H1 (cell line): Measurements from ENCODE around the gene BBS9. TPM values are rescaled to one million over a fixed set of nuclear protein-coding genes. Genes with fewer than 3 reads are reported as not detected.

Experiments used
- CTCF ChIA-PET: fragments of 300-600 bp; sonication (Branson Sonifier 250); formaldehyde crosslinking; loops from one replicate; lab custom pipeline; 2021; ENCODE audit not compliant: partially characterized antibody; lab: Charles Lee
- POLR2A ChIA-PET: fragments of 300-600 bp; sonication (Branson Sonifier 250); formaldehyde crosslinking; loops from one replicate; lab custom pipeline; 2021; ENCODE audit warnings: inconsistent platforms; ENCODE audit not compliant: partially characterized antibody; lab: Charles Lee
- DNase-seq, 2 experiments: peaks; one replicate each; pipeline versions ENCODE4 v3.0.0 to v3.0.0-alpha.2; 2010 to 2022; ENCODE audit warnings: low spot score in 2 of 2, low read depth in 1 of 2, mixed read lengths in 1 of 2
- FAIRE-seq: peaks from 2 replicates; lab custom pipeline; 2011; peaks lifted over from hg19 to GRCh38; lab: Jason Lieb, UNC
- H2AFZ ChIP-seq: 2 replicates; pipeline ENCODE4 v1.8.1; 2012; ENCODE audit warnings: low read length, inconsistent platforms
- H2AK5ac ChIP-seq: 2 replicates; pipeline ENCODE4 v1.6.1; 2013; ENCODE audit warnings: low read depth, low read length
- H2BK120ac ChIP-seq: replicated peaks from 2 replicates; pipeline ENCODE3; 2013; ENCODE audit warnings: low read depth, low read length, inconsistent platforms
- H2BK12ac ChIP-seq: 2 replicates; pipeline ENCODE4 v1.6.1; 2013; ENCODE audit warnings: low read depth, low read length
- H2BK15ac ChIP-seq: 2 replicates; pipeline ENCODE4 v1.6.1; 2013; ENCODE audit warnings: low read length
- H2BK20ac ChIP-seq: 2 replicates; pipeline ENCODE4 v1.6.1; 2013; ENCODE audit warnings: low read length
- H2BK5ac ChIP-seq: 2 replicates; pipeline ENCODE4 v1.6.1; 2013; ENCODE audit warnings: low read depth, low read length
- H3K14ac ChIP-seq: 2 replicates; pipeline ENCODE4 v1.6.1; 2013; ENCODE audit warnings: inconsistent platforms; ENCODE audit not compliant: insufficient read length
- H3K18ac ChIP-seq: 2 replicates; pipeline ENCODE4 v1.6.1; 2013; ENCODE audit warnings: low read length; ENCODE audit errors: extremely low read depth
- H3K23ac ChIP-seq: 2 replicates; pipeline ENCODE4 v1.6.1; 2013; ENCODE audit warnings: inconsistent platforms; ENCODE audit not compliant: insufficient read length
- H3K23me2 ChIP-seq: 2 replicates; pipeline ENCODE4 v1.6.1; 2013; ENCODE audit warnings: low read depth, low read length
- H3K27ac ChIP-seq: 2 replicates; pipeline ENCODE4 v1.6.1; 2011; ENCODE audit warnings: low read depth, low read length, inconsistent platforms
- H3K27me3 ChIP-seq, 4 experiments: replicated peaks in 1 of 4; 1 replicate in 1 of 4; 2 replicates in 3 of 4; pipeline versions ENCODE4 v1.6.1 to v1.8.1; 2011 to 2013; ENCODE audit warnings: low read length in 3 of 4, mild to moderate bottlenecking in 3 of 4, inconsistent platforms in 2 of 4, mixed read lengths in 2 of 4, moderate library complexity in 1 of 4; ENCODE audit not compliant: control insufficient read depth in 3 of 4, insufficient read depth in 3 of 4; ENCODE audit errors: extremely low read depth in 1 of 4
- H3K36me3 ChIP-seq, 4 experiments: 2 replicates each; pipeline versions ENCODE4 v1.6.1 to v1.8.1; 2011 to 2013; ENCODE audit warnings: mild to moderate bottlenecking in 4 of 4, low read length in 3 of 4, moderate library complexity in 2 of 4, control low read depth in 1 of 4, inconsistent platforms in 1 of 4; ENCODE audit not compliant: insufficient read depth in 4 of 4, control insufficient read depth in 2 of 4
- H3K4ac ChIP-seq: replicated peaks from 2 replicates; pipeline ENCODE3; 2013; ENCODE audit warnings: low read length, low read depth, mixed read lengths, inconsistent platforms; ENCODE audit not compliant: insufficient read length
- H3K4me1 ChIP-seq, 4 experiments: replicated peaks in 1 of 4; 1 replicate in 1 of 4; 2 replicates in 3 of 4; pipeline versions ENCODE4 v1.6.1 to v1.8.1; 2011 to 2013; ENCODE audit warnings: low read length in 3 of 4, inconsistent platforms in 2 of 4, mixed read lengths in 1 of 4; ENCODE audit not compliant: insufficient read depth in 4 of 4, control insufficient read depth in 3 of 4
- H3K4me2 ChIP-seq, 2 experiments: 2 replicates each; pipeline versions ENCODE4 v1.6.1 to v1.8.1; 2011 to 2013; ENCODE audit warnings: low read depth in 2 of 2, low read length in 2 of 2, control low read depth in 1 of 2, inconsistent platforms in 1 of 2, mild to moderate bottlenecking in 1 of 2; ENCODE audit not compliant: insufficient read depth in 1 of 2
- H3K4me3 ChIP-seq, 4 experiments: fragments of 200-600, 300-600 bp in 1 of 4; sonication (generic), shearing (Covaris generic), sonication (Bioruptor Twin) in 1 of 4; 2 replicates each; pipeline versions ENCODE4 v1.5.1 to v1.8.1; 2011 to 2016; ENCODE audit warnings: low read length in 4 of 4, low read depth in 3 of 4, control low read depth in 2 of 4, inconsistent platforms in 2 of 4, mild to moderate bottlenecking in 2 of 4, mixed read lengths in 1 of 4, moderate library complexity in 1 of 4; ENCODE audit not compliant: insufficient read depth in 2 of 4; ENCODE audit errors: extremely low read depth in 1 of 4
- H3K56ac ChIP-seq: replicated peaks from 2 replicates; pipeline ENCODE3; 2013; ENCODE audit warnings: low read depth, mild to moderate bottlenecking, mixed read lengths, low read length, inconsistent platforms; ENCODE audit not compliant: insufficient read length
- H3K79me1 ChIP-seq: 2 replicates; pipeline ENCODE4 v1.6.1; 2013; ENCODE audit warnings: low read depth, low read length, control low read depth
- H3K79me2 ChIP-seq, 2 experiments: 2 replicates each; pipeline versions ENCODE4 v1.6.1 to v1.8.1; 2012 to 2013; ENCODE audit warnings: low read length in 2 of 2, mild to moderate bottlenecking in 2 of 2, inconsistent platforms in 1 of 2; ENCODE audit not compliant: insufficient read depth in 2 of 2, control insufficient read depth in 1 of 2
- H3K9ac ChIP-seq, 4 experiments: replicated peaks in 1 of 4; 1 replicate in 1 of 4; 2 replicates in 3 of 4; pipeline versions ENCODE4 v1.6.1 to v1.8.1; 2011 to 2013; ENCODE audit warnings: low read depth in 3 of 4, low read length in 3 of 4, control low read depth in 2 of 4, mild to moderate bottlenecking in 2 of 4, moderate library complexity in 2 of 4, inconsistent platforms in 1 of 4; ENCODE audit errors: extremely low read depth in 1 of 4
- H3K9me3 ChIP-seq, 2 experiments: 2 replicates each; pipeline versions ENCODE4 v1.6.1 to v1.8.1; 2012 to 2013; ENCODE audit warnings: mild to moderate bottlenecking in 2 of 2, moderate library complexity in 2 of 2, control low read depth in 1 of 2, inconsistent platforms in 1 of 2, low read depth in 1 of 2, low read length in 1 of 2, mixed read lengths in 1 of 2; ENCODE audit not compliant: insufficient read depth in 2 of 2
- H4K20me1 ChIP-seq, 2 experiments: replicated peaks in 1 of 2; 2 replicates each; pipeline versions ENCODE3 to v1.8.1; 2011 to 2013; ENCODE audit warnings: inconsistent platforms in 2 of 2, low read length in 2 of 2, mild to moderate bottlenecking in 1 of 2; ENCODE audit not compliant: insufficient read depth in 2 of 2, control insufficient read depth in 1 of 2
- H4K5ac ChIP-seq: 2 replicates; pipeline ENCODE4 v1.6.1; 2013; ENCODE audit warnings: low read length, low read depth, mixed read lengths, inconsistent platforms; ENCODE audit not compliant: insufficient read length
- H4K8ac ChIP-seq: 2 replicates; pipeline ENCODE4 v1.8.0; 2013; ENCODE audit warnings: mild to moderate bottlenecking, moderate library complexity, low read length, inconsistent platforms; ENCODE audit not compliant: insufficient read depth; ENCODE audit errors: extremely low read depth
- H4K91ac ChIP-seq: replicated peaks from 2 replicates; pipeline ENCODE3; 2013; ENCODE audit warnings: low read length, mixed read lengths, inconsistent platforms; ENCODE audit not compliant: insufficient read length
- ATF3 ChIP-seq: IDR thresholded peaks from 2 replicates; pipeline ENCODE4 v1.6.1; 2011; ENCODE audit warnings: low read depth, mild to moderate bottlenecking, low read length; ENCODE audit not compliant: insufficient read depth
- BACH1 ChIP-seq: IDR thresholded peaks from 2 replicates; pipeline ENCODE4 v1.6.1; 2012; ENCODE audit warnings: low read length, improper control_type of control experiment
- CTBP2 ChIP-seq: IDR thresholded peaks from 2 replicates; pipeline ENCODE4 v1.7.0; 2011; ENCODE audit warnings: borderline replicate concordance, mild to moderate bottlenecking, moderate library complexity, mixed read lengths, low read length; ENCODE audit not compliant: insufficient read depth, insufficient read length
- KDM4A ChIP-seq: IDR thresholded peaks from one replicate; pipeline ENCODE4 v1.7.1; 2012; ENCODE audit warnings: low read depth, mild to moderate bottlenecking, moderate library complexity, low read length, inconsistent platforms; ENCODE audit not compliant: severe bottlenecking
- MAX ChIP-seq: IDR thresholded peaks from 2 replicates; pipeline ENCODE4 v1.6.1; 2012; ENCODE audit warnings: inconsistent platforms
- POLR2AphosphoS5 ChIP-seq: IDR thresholded peaks from 2 replicates; pipeline ENCODE4 v1.6.1; 2011; ENCODE audit warnings: low read depth, low read length
- SAP30 ChIP-seq: fragments of 300-600 bp; sonication (generic); IDR thresholded peaks from 2 replicates; pipeline ENCODE4 v1.7.1; 2012; ENCODE audit warnings: low read length, moderate library complexity, mild to moderate bottlenecking, inconsistent platforms; ENCODE audit not compliant: insufficient read depth, insufficient replicate concordance
- TBP ChIP-seq: IDR thresholded peaks from 2 replicates; pipeline ENCODE4 v1.6.1; 2011; ENCODE audit warnings: low read depth, low read length, improper control_type of control experiment
- TEAD4 ChIP-seq: IDR thresholded peaks from 2 replicates; pipeline ENCODE4 v1.6.1; 2012; ENCODE audit warnings: low read depth, low read length, inconsistent platforms, mixed read lengths
- USF2 ChIP-seq: IDR thresholded peaks from 2 replicates; pipeline ENCODE4 v1.6.1; 2011; ENCODE audit warnings: low read length, improper control_type of control experiment
- WGBS, 2 experiments: shearing (Covaris generic) in 1 of 2; methylation state at CpG; one replicate each; pipeline versions ENCODE4 v1.1.6 to v1.1.7; 2013 to 2015; ENCODE audit warnings: low lambda C conversion rate in 2 of 2, mixed read lengths in 2 of 2, inconsistent platforms in 1 of 2, low coverage in 1 of 2, missing lambda C conversion rate in 1 of 2; ENCODE audit not compliant: insufficient replicate concordance in 2 of 2, insufficient coverage in 1 of 2, insufficient read length in 1 of 2; ENCODE audit errors: extremely low coverage in 1 of 2, missing lambda C conversion rate in 1 of 2; 5-methylcytosine and 5-hydroxymethylcytosine counted together
- polyA plus RNA-seq, 7 experiments: library from polyadenylated mRNA; depleted of rRNA in 3 of 7; stranded (reverse) in 5 of 7; unstranded in 2 of 7; fragments of >200 nt in 5 of 7; fragments of 200-250 nt in 2 of 7; gene quantifications; 1 replicate in 5 of 7; 2 replicates in 1 of 7; 4 replicates in 1 of 7; pipeline versions ENCODE4 v1.2.1 to v1.2.3, GENCODE V29; 2011 to 2013; ENCODE audit warnings: missing spikeins in 2 of 7, mixed read lengths in 2 of 7
- total RNA-seq: library from RNA; stranded (reverse); fragmentation: NEBNext Ultra II Directional; extraction: Animal tissue kit (Norgen Biotek cat#: 25700); gene quantifications from 2 replicates; pipeline ENCODE4 v1.2.1, GENCODE V29; 2021

The BBS9 gene
- total and polyA plus RNA-seq, 2 of the 8 experiments (the other 6 are each of a cell fraction or from before 2014, with no cell fraction given): 22.3 to 37.0 TPM

GRCh38 chr7:33325754-33326484, 196.6 kb downstream of the BBS9 start:
- Histone ChIP-seq H3K4me1 (no peaks in the 10 kb centered on the region), H3K36me3 (no peaks in the 10 kb centered on the region), H2BK15ac (no peak overlapping the region), H4K91ac (no peak overlapping the region), H3K4me2 (no peak overlapping the region), H4K20me1 (no peaks in the 10 kb centered on the region), H2AK5ac (no peak overlapping the region), H3K79me1 (no peaks in the 10 kb centered on the region), H3K56ac (no peak overlapping the region), H3K4me3 (no peak overlapping the region), H3K4ac (no peak overlapping the region), H3K23me2 (no peaks in the 10 kb centered on the region), H3K79me2 (no peaks in the 10 kb centered on the region), H4K5ac (no peak overlapping the region), H2BK20ac (no peak overlapping the region), H3K18ac (no peak overlapping the region), H2AFZ (no peak overlapping the region), H2BK12ac (no peak overlapping the region), H3K27ac (no peak overlapping the region), H3K9ac (no peak overlapping the region), H3K27me3 (no peaks in the 10 kb centered on the region), H4K8ac (peak overlapping the region; percentile 12; the same call in 1 of the 2 replicates), H3K14ac (no peak overlapping the region), H2BK120ac (no peak overlapping the region), H2BK5ac (no peak overlapping the region), H3K9me3 (no peaks in the 10 kb centered on the region), H3K23ac (no peak overlapping the region)
- DNase-seq: no peak
- ChIA-PET CTCF (interaction anchor here (1.1 kb wide), 1 partner anchor 17 kb away, joined by 4 read pairs; no protein-coding TSS in a partner anchor), POLR2A (interaction anchor here (0.5 kb wide), 1 partner anchor 89 kb away, joined by 3 read pairs; no protein-coding TSS in a partner anchor)
- FAIRE-seq: no peak
- 94% methylated on average over 3 of the region's 4 CpGs; no CpG with 5 or more reads in 1 of the 2 experiments for WGBS, 2 experiments
- no peak for TF ChIP-seq BACH1
- TF ChIP-seq KDM4A: no peak
- TF ChIP-seq MAX: no peak
- no peak for TF ChIP-seq ATF3
- no peak for TF ChIP-seq TEAD4
- no peak for TF ChIP-seq USF2
- no peak for TF ChIP-seq TBP
- no peak for TF ChIP-seq CTBP2
- no peak for TF ChIP-seq SAP30
- TF ChIP-seq POLR2AphosphoS5: no peak
